Fibroblast of the aortic adventitia (primary cell): ENCODE results near the gene NT5C. TPM values are rescaled to one million over a fixed set of nuclear protein-coding genes. Genes with fewer than 3 reads are reported as not detected.
A peak's percentile ranks its signal among the peaks of the same experiment; 100 is the strongest.

Source experiments
- DNase-seq: peaks from one replicate; pipeline ENCODE4 v3.0.0-alpha.2; 2010; ENCODE audit warnings: low read depth
- H3K4me3 ChIP-seq: 2 replicates; pipeline ENCODE4 v1.5.1; 2011; ENCODE audit warnings: low read depth, mild to moderate bottlenecking, control low read depth, low read length, moderate library complexity
- CTCF ChIP-seq: IDR thresholded peaks from 2 replicates; pipeline ENCODE4 v1.5.1; 2011; ENCODE audit warnings: mild to moderate bottlenecking, low read length, control low read depth, inconsistent platforms; ENCODE audit not compliant: insufficient read depth
- total RNA-seq: library from RNA; depleted of rRNA; stranded (reverse); fragments of >200 nt; gene quantifications from 2 replicates; pipeline ENCODE4 v1.2.3, GENCODE V29; 2012; ENCODE audit warnings: low replicate concordance

The NT5C gene
- total RNA-seq, 1 donor, result 39.8 TPM

- no peak overlapping the region for H3K4me3 ChIP-seq
- TF ChIP-seq CTCF, result no peak
- no peak for DNase-seq
Measured at GRCh38 chr17:75102385-75102821, 29.1 kb downstream of the NT5C start.

GRCh38 chr17:75099881-75100595 is 31.5 kb downstream of the NT5C start:
- TF ChIP-seq CTCF, result no peak
- no peak for DNase-seq
- H3K4me3 ChIP-seq, result no peak overlapping the region

- TF ChIP-seq CTCF, result no peak
- H3K4me3 ChIP-seq, result no peak overlapping the region
- DNase-seq, result no peak
Measured at GRCh38 chr17:75098861-75099260, 32.7 kb downstream of the NT5C start.

- no peak for DNase-seq
- no peak for TF ChIP-seq CTCF
- H3K4me3 ChIP-seq, result no peak overlapping the region
Measured at GRCh38 chr17:75097865-75098264, 33.7 kb downstream of the NT5C start.

GRCh38 chr17:75096082-75096625 is 35.4 kb downstream of the NT5C start:
- peak; percentile 59 for DNase-seq
- no peak for TF ChIP-seq CTCF
- no peak overlapping the region for H3K4me3 ChIP-seq

GRCh38 chr17:75094871-75095399 is 36.6 kb downstream of the NT5C start:
- no peak for DNase-seq
- no peak for TF ChIP-seq CTCF
- H3K4me3 ChIP-seq, result no peak overlapping the region
